HepG2 (cell line): ENCODE measurements around the gene SMYD5. TPM values are rescaled to one million over a fixed set of nuclear protein-coding genes. Genes with fewer than 3 reads are reported as not detected.
A peak's percentile ranks its signal among the peaks of the same experiment; 100 is the strongest.

Experiments
- ATRX ChIP-seq: sonication (generic); formaldehyde crosslinking; IDR thresholded peaks from 2 replicates; pipeline ENCODE4 v1.4.0; 2020; ENCODE audit warnings: missing genetic modification reagents, borderline replicate concordance
- FOXJ3 ChIP-seq: sonication (generic); formaldehyde crosslinking; IDR thresholded peaks from 2 replicates; pipeline ENCODE4 v1.4.0; 2020; ENCODE audit warnings: missing genetic modification reagents, mild to moderate bottlenecking, borderline replicate concordance
- HBP1 ChIP-seq: IDR thresholded peaks from 2 replicates; pipeline ENCODE4 v1.6.1; 2016; ENCODE audit warnings: low read depth, control low read depth
- HNRNPUL1 ChIP-seq: fragments of 200-400 bp; formaldehyde crosslinking; IDR thresholded peaks from 2 replicates; pipeline ENCODE4 v1.6.1; 2017; ENCODE audit warnings: low read depth, mild to moderate bottlenecking, low read length, moderate library complexity
- LBX2 ChIP-seq: sonication (generic); formaldehyde crosslinking; IDR thresholded peaks from 2 replicates; pipeline ENCODE4 v1.5.0; 2020; ENCODE audit warnings: missing genetic modification reagents, mild to moderate bottlenecking, borderline replicate concordance
- MAFF ChIP-seq: IDR thresholded peaks from 2 replicates; pipeline ENCODE4 v1.6.1; 2011; ENCODE audit warnings: low read depth, low read length, improper control_type of control experiment
- MYPOP ChIP-seq: sonication (generic); formaldehyde crosslinking; IDR thresholded peaks from 2 replicates; pipeline ENCODE4 v1.8.1; 2023; ENCODE audit warnings: mild to moderate bottlenecking, moderate library complexity, missing genetic modification reagents
- NCOA5 ChIP-seq: sonication (generic); formaldehyde crosslinking; IDR thresholded peaks from 2 replicates; pipeline ENCODE4 v1.4.0; 2020; ENCODE audit warnings: missing genetic modification reagents
- PHF5A ChIP-seq: IDR thresholded peaks from one replicate; pipeline ENCODE4 v1.6.1; 2018; ENCODE audit warnings: low read depth, missing genetic modification reagents; ENCODE audit not compliant: unreplicated experiment
- PITX1 ChIP-seq: sonication (generic); formaldehyde crosslinking; IDR thresholded peaks from 2 replicates; pipeline ENCODE4 v1.5.1; 2020; ENCODE audit warnings: mild to moderate bottlenecking, missing genetic modification reagents
- RFX3 ChIP-seq: IDR thresholded peaks from 2 replicates; pipeline ENCODE4 v1.6.1; 2016; ENCODE audit warnings: missing biosample characterization, missing genetic modification reagents
- SALL1 ChIP-seq: sonication (generic); formaldehyde crosslinking; IDR thresholded peaks from 2 replicates; pipeline ENCODE4 v1.8.0; 2022; ENCODE audit warnings: mild to moderate bottlenecking, missing genetic modification reagents
- SRY ChIP-seq: sonication (generic); formaldehyde crosslinking; IDR thresholded peaks from 2 replicates; pipeline ENCODE4 v1.8.0; 2022; ENCODE audit warnings: mild to moderate bottlenecking, missing genetic modification reagents
- THRA ChIP-seq: sonication (generic); formaldehyde crosslinking; IDR thresholded peaks from 2 replicates; pipeline ENCODE4 v1.4.0; 2020; ENCODE audit warnings: missing genetic modification reagents, borderline replicate concordance
- XRCC5 ChIP-seq: fragments of 200-400 bp; formaldehyde crosslinking; optimal IDR thresholded peaks from 2 replicates; pipeline ENCODE3; 2017; ENCODE audit warnings: mild to moderate bottlenecking, low read length
- ZBTB42 ChIP-seq: sonication (generic); formaldehyde crosslinking; IDR thresholded peaks from 2 replicates; pipeline ENCODE4 v1.5.0; 2020; ENCODE audit warnings: mild to moderate bottlenecking, missing genetic modification reagents
- ZNF709 ChIP-seq: sonication (generic); formaldehyde crosslinking; IDR thresholded peaks from 2 replicates; pipeline ENCODE4 v1.5.0; 2020; ENCODE audit warnings: mild to moderate bottlenecking, missing genetic modification reagents
- ZNF746 ChIP-seq: sonication (generic); formaldehyde crosslinking; IDR thresholded peaks from 2 replicates; pipeline ENCODE4 v1.8.0; 2022; ENCODE audit warnings: mild to moderate bottlenecking, missing genetic modification reagents
- ZNF747 ChIP-seq: sonication (generic); formaldehyde crosslinking; IDR thresholded peaks from 2 replicates; pipeline ENCODE4 v1.8.1; 2023; ENCODE audit warnings: missing genetic modification reagents, mild to moderate bottlenecking, borderline replicate concordance
- ZSCAN5A ChIP-seq: sonication (generic); formaldehyde crosslinking; IDR thresholded peaks from 2 replicates; pipeline ENCODE4 v1.8.0; 2022; ENCODE audit warnings: mild to moderate bottlenecking, missing genetic modification reagents, borderline replicate concordance
- polyA plus RNA-seq, 8 experiments: library from polyadenylated mRNA; depleted of rRNA in 3 of 8; stranded (reverse) in 7 of 8; unstranded in 1 of 8; fragments of >200 nt; fragmentation: Illumina TruSeq in 4 of 8; extraction: Trizol in 4 of 8; gene quantifications; 2 replicates each; pipeline versions ENCODE4 v1.2.1 to v1.2.3, GENCODE V29; 2011 to 2016; ENCODE audit warnings: low read depth in 4 of 8, missing spikeins in 1 of 8, mixed read lengths in 1 of 8; ENCODE audit not compliant: insufficient read depth in 1 of 8
- total RNA-seq, 5 experiments: library from RNA; depleted of rRNA; stranded (reverse); fragments of >200 nt; fragmentation: Illumina TruSeq; extraction: Trizol; gene quantifications; 2 replicates each; pipeline ENCODE4 v1.2.3, GENCODE V29; 2016; ENCODE audit warnings: low read depth in 1 of 5

Gene SMYD5
- total and polyA plus RNA-seq, 2 of the 13 experiments (the other 11 are each of a cell fraction or from before 2014, with no cell fraction given): 55.8 to 70.4 TPM

- TF ChIP-seq HBP1 (CRISPR knock-in tag) (peak; percentile 94), ZNF709 (peak; percentile 91; the same call in 1 of the 2 replicates), ZNF746 (CRISPR knock-in tag) (peak; percentile 77), ZBTB42 (CRISPR knock-in tag) (peak; percentile 63; the same call in 1 of the 2 replicates), FOXJ3 (CRISPR knock-in tag) (peak; percentile 73; the same call in 1 of the 2 replicates), THRA (CRISPR knock-in tag) (peak; percentile 83), PITX1 (peak; percentile 72), LBX2 (CRISPR knock-in tag) (no peak; the same call in 1 of the 2 replicates), MYPOP (peak; percentile 5; the same call in 1 of the 2 replicates), RFX3 (CRISPR knock-in tag) (peak; percentile 60), PHF5A (CRISPR knock-in tag) (no peak), NCOA5 (CRISPR knock-in tag) (no peak), MAFF (no peak), HNRNPUL1 (no peak), ZSCAN5A (CRISPR knock-in tag) (peak; percentile 78; the same call in 1 of the 2 replicates), SRY (CRISPR knock-in tag) (peak; percentile 47), ATRX (CRISPR knock-in tag) (no peak), SALL1 (CRISPR knock-in tag) (peak; percentile 89), XRCC5 (peak; percentile 72), ZNF747 (no peak; the same call in 1 of the 2 replicates)
Observed at GRCh38 chr2:73233932-73234832, 20.1 kb downstream of the SMYD5 start, which contains the start of gene CCT7 (continued).
